ENCODE results near the gene SLC29A1.
A peak's percentile ranks its signal among the peaks of the same experiment; 100 is the strongest.

SLC29A1 gene

GRCh38 chr6:44235269-44235668 is 11.9 kb downstream of the SLC29A1 start:
- TF ChIP-seq POLR2A (IDR thresholded peaks at IDR 0.05; ENCODE audit: extremely low read depth, insufficient read length): no peak
- TF ChIP-seq, protein P1, sequence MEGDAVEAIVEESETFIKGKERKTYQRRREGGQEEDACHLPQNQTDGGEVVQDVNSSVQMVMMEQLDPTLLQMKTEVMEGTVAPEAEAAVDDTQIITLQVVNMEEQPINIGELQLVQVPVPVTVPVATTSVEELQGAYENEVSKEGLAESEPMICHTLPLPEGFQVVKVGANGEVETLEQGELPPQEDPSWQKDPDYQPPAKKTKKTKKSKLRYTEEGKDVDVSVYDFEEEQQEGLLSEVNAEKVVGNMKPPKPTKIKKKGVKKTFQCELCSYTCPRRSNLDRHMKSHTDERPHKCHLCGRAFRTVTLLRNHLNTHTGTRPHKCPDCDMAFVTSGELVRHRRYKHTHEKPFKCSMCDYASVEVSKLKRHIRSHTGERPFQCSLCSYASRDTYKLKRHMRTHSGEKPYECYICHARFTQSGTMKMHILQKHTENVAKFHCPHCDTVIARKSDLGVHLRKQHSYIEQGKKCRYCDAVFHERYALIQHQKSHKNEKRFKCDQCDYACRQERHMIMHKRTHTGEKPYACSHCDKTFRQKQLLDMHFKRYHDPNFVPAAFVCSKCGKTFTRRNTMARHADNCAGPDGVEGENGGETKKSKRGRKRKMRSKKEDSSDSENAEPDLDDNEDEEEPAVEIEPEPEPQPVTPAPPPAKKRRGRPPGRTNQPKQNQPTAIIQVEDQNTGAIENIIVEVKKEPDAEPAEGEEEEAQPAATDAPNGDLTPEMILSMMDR (IDR thresholded peaks at IDR 0.05; ENCODE audit: low read depth, low read length): no peak
- no peak for TF ChIP-seq MYC (IDR thresholded peaks at IDR 0.05; ENCODE audit: low read depth, low read length)
- no peak for TF ChIP-seq MAX (IDR thresholded peaks at IDR 0.05; ENCODE audit: low read depth, low read length)
- DNase-seq (ENCODE audit: low read depth): no peak
- no peak overlapping the region for H3K4me3 ChIP-seq (ENCODE audit: low read depth, low read length)

- TF ChIP-seq, protein P1 (IDR thresholded peaks at IDR 0.05; ENCODE audit: low read depth, low read length): no peak
- TF ChIP-seq MYC (IDR thresholded peaks at IDR 0.05; ENCODE audit: low read depth, low read length) (no peak), MAX (IDR thresholded peaks at IDR 0.05; ENCODE audit: low read depth, low read length) (no peak), POLR2A (IDR thresholded peaks at IDR 0.05; ENCODE audit: extremely low read depth, insufficient read length) (no peak)
- no peak for DNase-seq (ENCODE audit: low read depth)
- no peak overlapping the region for H3K4me3 ChIP-seq (ENCODE audit: low read depth, low read length)
Observed at GRCh38 chr6:44235891-44236516, 12.6 kb downstream of the SLC29A1 start.

GRCh38 chr6:44237021-44237812 is 13.8 kb downstream of the SLC29A1 start:
- peak; percentile 94 for DNase-seq (ENCODE audit: low read depth)
- H3K4me3 ChIP-seq (ENCODE audit: low read depth, low read length): peak overlapping the region; percentile 45
- no peak for TF ChIP-seq POLR2A (IDR thresholded peaks at IDR 0.05; ENCODE audit: extremely low read depth, insufficient read length)
- TF ChIP-seq, protein P1 (IDR thresholded peaks at IDR 0.05; ENCODE audit: low read depth, low read length): no peak
- peak; percentile 59; the same call in 1 of the 2 replicates for TF ChIP-seq MYC (IDR thresholded peaks at IDR 0.05; ENCODE audit: low read depth, low read length)
- TF ChIP-seq MAX (IDR thresholded peaks at IDR 0.05; ENCODE audit: low read depth, low read length): peak; percentile 40

DNA sequence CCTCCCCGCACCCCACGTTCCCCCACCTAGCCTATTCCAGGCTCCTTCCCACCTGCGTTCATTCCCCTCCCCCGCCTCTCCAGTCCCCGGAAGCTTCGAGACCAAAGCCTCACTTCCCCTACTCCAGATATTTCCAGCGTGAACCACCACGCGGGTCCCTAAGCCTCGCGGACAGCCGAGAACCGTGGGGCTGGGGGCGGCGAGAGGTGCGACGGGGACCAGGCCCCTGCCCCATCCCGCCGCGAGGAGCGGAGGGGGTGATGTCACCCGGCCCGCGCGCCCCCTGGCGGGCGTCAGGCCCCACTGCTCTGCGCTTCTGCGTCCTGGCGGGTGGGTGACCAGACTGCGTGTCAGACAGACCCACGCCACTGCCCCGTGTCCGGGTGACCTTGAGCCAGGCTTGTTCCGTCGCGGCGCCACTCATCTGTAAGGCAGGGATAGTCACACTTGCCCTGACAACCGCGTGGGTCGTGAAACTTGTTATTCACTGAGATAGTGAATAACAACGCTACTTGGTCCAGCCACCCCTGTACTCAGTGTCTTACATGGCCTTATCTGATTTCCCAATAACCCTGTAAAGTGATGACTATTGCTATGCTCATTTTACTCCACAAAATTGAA is 14.5 kb downstream of the SLC29A1 start:
- TF ChIP-seq MAX (IDR thresholded peaks at IDR 0.05; ENCODE audit: low read depth, low read length): peak; percentile 32; the same call in 1 of the 2 replicates
- TF ChIP-seq POLR2A (IDR thresholded peaks at IDR 0.05; ENCODE audit: extremely low read depth, insufficient read length): peak; percentile 25
- TF ChIP-seq, protein P1 (IDR thresholded peaks at IDR 0.05; ENCODE audit: low read depth, low read length): peak; percentile 90
- TF ChIP-seq MYC (IDR thresholded peaks at IDR 0.05; ENCODE audit: low read depth, low read length): no peak
- peak; percentile 79 for DNase-seq (ENCODE audit: low read depth)
- peak overlapping the region; percentile 45 for H3K4me3 ChIP-seq (ENCODE audit: low read depth, low read length)

GRCh38 chr6:44238687-44239350 is 15.4 kb downstream of the SLC29A1 start:
- TF ChIP-seq, protein P1 (IDR thresholded peaks at IDR 0.05; ENCODE audit: low read depth, low read length): no peak
- TF ChIP-seq MYC (IDR thresholded peaks at IDR 0.05; ENCODE audit: low read depth, low read length) (no peak), MAX (IDR thresholded peaks at IDR 0.05; ENCODE audit: low read depth, low read length) (no peak), POLR2A (IDR thresholded peaks at IDR 0.05; ENCODE audit: extremely low read depth, insufficient read length) (no peak)
- DNase-seq (ENCODE audit: low read depth): no peak
- H3K4me3 ChIP-seq (ENCODE audit: low read depth, low read length): no peak overlapping the region
